Loucy (cell line): Measurements from ENCODE around the gene SYMPK.

Source experiments
- CTCF ChIP-seq: fragments of 200-600 bp; sonication (generic); conservative IDR thresholded peaks from 2 replicates; pipeline ENCODE4 v1.5.1; 2014; ENCODE audit warnings: mild to moderate bottlenecking, antibody characterized with exemption, low read length
- EZH2phosphoT487 ChIP-seq: fragments of 200-600 bp; IDR thresholded peaks from 2 replicates; pipeline ENCODE4 v1.6.1; 2018; ENCODE audit warnings: antibody characterized with exemption, mild to moderate bottlenecking, moderate library complexity, borderline replicate concordance

- TF ChIP-seq CTCF (no peak), EZH2phosphoT487 (no peak)
Observed at GRCh38 chr19:45847663-45848062, 15.3 kb downstream of the SYMPK start.
